ENCODE results near the gene PLPP2.
"Not testable (repeated sequence)": the region's sequence is repeated elsewhere in the genome, so short reads cannot be mapped to it uniquely, and the experiment has no call there.

PLPP2 gene

DNA sequence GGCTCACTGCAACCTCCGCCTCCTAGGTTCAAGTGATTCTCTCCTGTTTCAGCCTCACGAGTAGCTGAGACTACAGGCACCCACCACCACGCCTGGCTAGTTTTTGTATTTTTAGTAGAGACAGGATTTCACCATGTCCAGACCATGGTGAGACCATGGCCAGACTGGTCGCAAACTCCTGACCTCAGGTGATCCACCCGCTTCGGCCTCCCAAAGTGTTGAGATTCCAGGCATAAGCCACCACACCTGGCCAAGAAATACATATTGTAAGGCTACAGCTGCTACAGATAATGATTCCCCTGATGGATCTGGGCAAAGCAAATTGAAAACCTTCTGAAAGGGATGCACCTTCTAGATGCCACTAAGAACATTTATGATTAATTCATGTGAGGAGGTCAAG lies 17.8 kb downstream of the PLPP2 start:
- Histone ChIP-seq H3K36me3 (ENCODE audit: control insufficient read depth, low read length) (no peaks in the 10 kb centered on the region), H3K9me3 (ENCODE audit: control insufficient read depth, insufficient read depth, low read length) (no peaks in the 10 kb centered on the region), H3K9me2 (replicated peaks; ENCODE audit: control insufficient read depth, low read length) (no peaks in the 10 kb centered on the region), H3K79me2 (ENCODE audit: control insufficient read depth, low read length) (no peaks in the 10 kb centered on the region), H3K4me2 (ENCODE audit: low read length) (no peak overlapping the region), H3K4me1 (ENCODE audit: control insufficient read depth, low read length) (no peaks in the 10 kb centered on the region), H4K20me1 (ENCODE audit: control insufficient read depth, insufficient read depth, low read depth, low read length) (no peaks in the 10 kb centered on the region), H3K4me3 (ENCODE audit: low read length) (no peak overlapping the region), H3K27me3 (ENCODE audit: control insufficient read depth, low read length) (0 out of 2 replicates have a peak, but pooled peaks cover 1% of the 10 kb centered on the region), H3K27ac (ENCODE audit: low read depth, low read length) (no peak overlapping the region), H3F3A (ENCODE audit: control insufficient read depth, insufficient read depth) (no peaks in the 10 kb centered on the region)
- TF ChIP-seq EZH2phosphoT487 (IDR thresholded peaks at IDR 0.05; ENCODE audit: borderline replicate concordance, low read length) (no peak), CTCF (IDR thresholded peaks at IDR 0.05; ENCODE audit: low read depth, low read length, poor library complexity, severe bottlenecking) (no peak)

DNA sequence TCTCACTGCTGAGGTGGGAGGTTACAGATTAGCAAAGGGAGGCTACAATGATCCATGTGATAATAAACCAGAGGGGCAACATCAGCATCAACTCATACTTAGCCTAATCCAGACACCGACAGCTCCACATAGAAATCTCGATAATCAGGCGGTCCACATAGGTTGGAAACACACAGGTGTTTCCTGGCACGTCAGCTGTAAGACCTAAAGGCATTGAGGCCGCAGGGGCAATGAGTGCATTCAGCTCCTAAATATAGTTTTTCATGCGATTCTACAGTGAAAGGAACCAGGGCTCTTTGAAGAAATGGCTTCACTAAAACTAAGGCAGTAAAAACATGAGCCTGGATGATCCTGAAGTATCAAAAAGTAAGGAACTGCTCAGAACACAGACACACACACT lies 19.3 kb downstream of the PLPP2 start:
- TF ChIP-seq CTCF (IDR thresholded peaks at IDR 0.05; ENCODE audit: low read depth, low read length, poor library complexity, severe bottlenecking) (no peak), EZH2phosphoT487 (IDR thresholded peaks at IDR 0.05; ENCODE audit: borderline replicate concordance, low read length) (no peak)
- H3K4me2 ChIP-seq (ENCODE audit: low read length) = no peak overlapping the region
- H3K9me2 ChIP-seq (replicated peaks; ENCODE audit: control insufficient read depth, low read length) = no peaks in the 10 kb centered on the region
- H3K4me3 ChIP-seq (ENCODE audit: low read length) = no peak overlapping the region
- H3K9me3 ChIP-seq (ENCODE audit: control insufficient read depth, insufficient read depth, low read length) = no peaks in the 10 kb centered on the region
- H3F3A ChIP-seq (ENCODE audit: control insufficient read depth, insufficient read depth) = no peaks in the 10 kb centered on the region
- H3K79me2 ChIP-seq (ENCODE audit: control insufficient read depth, low read length) = no peaks in the 10 kb centered on the region
- H3K36me3 ChIP-seq (ENCODE audit: control insufficient read depth, low read length) = no peaks in the 10 kb centered on the region
- H3K4me1 ChIP-seq (ENCODE audit: control insufficient read depth, low read length) = peaks cover 7% of the 10 kb centered on the region
- no peak overlapping the region for H3K27ac ChIP-seq (ENCODE audit: low read depth, low read length)
- no peaks in the 10 kb centered on the region for H4K20me1 ChIP-seq (ENCODE audit: control insufficient read depth, insufficient read depth, low read depth, low read length)
- peaks cover 8% of the 10 kb centered on the region for H3K27me3 ChIP-seq (ENCODE audit: control insufficient read depth, low read length)

- not testable (repeated sequence) for H3K4me1 ChIP-seq (ENCODE audit: control insufficient read depth, low read length); H3F3A ChIP-seq (ENCODE audit: control insufficient read depth, insufficient read depth); H3K4me2 ChIP-seq (ENCODE audit: low read length); H3K27ac ChIP-seq (ENCODE audit: low read depth, low read length); H3K9me2 ChIP-seq (replicated peaks; ENCODE audit: control insufficient read depth, low read length); H3K36me3 ChIP-seq (ENCODE audit: control insufficient read depth, low read length); H4K20me1 ChIP-seq (ENCODE audit: control insufficient read depth, insufficient read depth, low read depth, low read length); H3K4me3 ChIP-seq (ENCODE audit: low read length); H3K9me3 ChIP-seq (ENCODE audit: control insufficient read depth, insufficient read depth, low read length); H3K79me2 ChIP-seq (ENCODE audit: control insufficient read depth, low read length)
- peaks cover 17% of the 10 kb centered on the region for H3K27me3 ChIP-seq (ENCODE audit: control insufficient read depth, low read length)
These were observed 20.4 kb downstream of the PLPP2 start for GRCh38 chr19:270766-271318.

DNA sequence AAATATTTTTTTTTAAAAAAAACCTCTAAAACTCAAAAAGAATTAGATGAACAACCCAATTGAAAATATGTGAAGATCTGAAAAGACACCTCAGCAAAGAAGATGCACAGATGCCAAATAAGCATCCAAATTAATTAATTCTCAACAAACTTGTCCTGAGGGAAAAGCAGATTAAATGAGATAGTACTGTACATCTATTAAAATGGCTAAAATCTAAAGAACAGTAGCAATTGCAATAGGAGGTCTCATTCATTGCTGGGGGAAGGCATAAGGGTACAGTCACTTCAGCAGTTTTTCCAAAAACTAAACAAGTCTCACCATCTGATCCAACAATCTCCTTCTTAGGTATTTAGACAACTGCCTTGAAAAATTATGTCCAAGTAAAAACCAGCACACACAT lies 22.0 kb downstream of the PLPP2 start:
- Histone ChIP-seq H3K4me2 (ENCODE audit: low read length) (no peak overlapping the region), H3K9me2 (replicated peaks; ENCODE audit: control insufficient read depth, low read length) (no peaks in the 10 kb centered on the region), H3K27me3 (ENCODE audit: control insufficient read depth, low read length) (peaks cover 20% of the 10 kb centered on the region), H3K36me3 (ENCODE audit: control insufficient read depth, low read length) (no peaks in the 10 kb centered on the region), H3F3A (ENCODE audit: control insufficient read depth, insufficient read depth) (no peaks in the 10 kb centered on the region), H3K9me3 (ENCODE audit: control insufficient read depth, insufficient read depth, low read length) (no peaks in the 10 kb centered on the region), H4K20me1 (ENCODE audit: control insufficient read depth, insufficient read depth, low read depth, low read length) (no peaks in the 10 kb centered on the region), H3K27ac (ENCODE audit: low read depth, low read length) (no peak overlapping the region), H3K79me2 (ENCODE audit: control insufficient read depth, low read length) (no peaks in the 10 kb centered on the region), H3K4me1 (ENCODE audit: control insufficient read depth, low read length) (peaks cover 7% of the 10 kb centered on the region), H3K4me3 (ENCODE audit: low read length) (no peak overlapping the region)
- TF ChIP-seq CTCF (IDR thresholded peaks at IDR 0.05; ENCODE audit: low read depth, low read length, poor library complexity, severe bottlenecking) (no peak), EZH2phosphoT487 (IDR thresholded peaks at IDR 0.05; ENCODE audit: borderline replicate concordance, low read length) (no peak)
